WTC11 (cell line): Measurements from ENCODE around the gene RTN4RL1. TPM values are rescaled to one million over a fixed set of nuclear protein-coding genes. Genes with fewer than 3 reads are reported as not detected.

Experiments used
- ATAC-seq: fragments of 200-7000 bp; cut with Tn5 transposase; 2 replicates; pipeline ENCODE4 v1.10.0; 2021; ENCODE audit warnings: mild to moderate bottlenecking, moderate library complexity
- CTCF ChIA-PET: fragments of 300-600 bp; sonication (Branson Sonifier 250); formaldehyde crosslinking; loops from one replicate; lab custom pipeline; 2021; ENCODE audit warnings: antibody characterized with exemption; lab: Charles Lee
- POLR2A ChIA-PET: fragments of 350-600 bp; sonication (Branson Sonifier 250); formaldehyde crosslinking; loops from one replicate; lab custom pipeline; 2021; ENCODE audit warnings: antibody characterized with exemption; lab: Charles Lee
- DNase-seq: peaks from one replicate; pipeline ENCODE4 v3.0.0; 2021; ENCODE audit warnings: low spot score
- H3K27ac Mint-ChIP-seq: 2 replicates; pipeline ENCODE4 v1.8.0; 2021; ENCODE audit warnings: mixed read lengths
- H3K27me3 Mint-ChIP-seq: 2 replicates; pipeline ENCODE4 v1.8.0; 2021; ENCODE audit warnings: low read depth, mild to moderate bottlenecking, moderate library complexity, mixed read lengths
- H3K36me3 Mint-ChIP-seq: 2 replicates; pipeline ENCODE4 v1.8.0; 2021; ENCODE audit warnings: mixed read lengths
- H3K4me1 Mint-ChIP-seq: 2 replicates; pipeline ENCODE4 v1.8.0; 2022; ENCODE audit warnings: mixed read lengths
- H3K4me3 Mint-ChIP-seq: 2 replicates; pipeline ENCODE4 v1.8.0; 2021; ENCODE audit warnings: mild to moderate bottlenecking, moderate library complexity, mixed read lengths
- H3K9me3 Mint-ChIP-seq: 2 replicates; pipeline ENCODE4 v1.8.0; 2021; ENCODE audit warnings: mixed read lengths
- ARID4B ChIP-seq: sonication (generic); formaldehyde crosslinking; IDR thresholded peaks from 2 replicates; pipeline ENCODE4 v1.8.0; 2023; ENCODE audit warnings: missing genetic modification reagents, mild to moderate bottlenecking, borderline replicate concordance
- ATF1 ChIP-seq: sonication (generic); formaldehyde crosslinking; IDR thresholded peaks from 2 replicates; pipeline ENCODE4 v1.8.1; 2023; ENCODE audit warnings: mild to moderate bottlenecking, moderate library complexity, missing genetic modification reagents
- CBFB ChIP-seq: sonication (generic); formaldehyde crosslinking; IDR thresholded peaks from 2 replicates; pipeline ENCODE4 v1.8.1; 2022; ENCODE audit warnings: mild to moderate bottlenecking, low read depth, missing genetic modification reagents
- CREB1 ChIP-seq: sonication (generic); formaldehyde crosslinking; IDR thresholded peaks from 2 replicates; pipeline ENCODE4 v1.8.0; 2023; ENCODE audit warnings: mild to moderate bottlenecking, missing genetic modification reagents
- E2F1 ChIP-seq: sonication (generic); formaldehyde crosslinking; IDR thresholded peaks from 2 replicates; pipeline ENCODE4 v1.8.0; 2022; ENCODE audit warnings: mild to moderate bottlenecking, missing genetic modification reagents
- E2F4 ChIP-seq: sonication (generic); formaldehyde crosslinking; IDR thresholded peaks from 2 replicates; pipeline ENCODE4 v1.8.1; 2022; ENCODE audit warnings: low read depth, mild to moderate bottlenecking, moderate library complexity, missing genetic modification reagents, borderline replicate concordance
- ELF4 ChIP-seq: sonication (generic); formaldehyde crosslinking; IDR thresholded peaks from 2 replicates; pipeline ENCODE4 v1.8.1; 2022; ENCODE audit warnings: low read depth, mild to moderate bottlenecking, moderate library complexity, missing genetic modification reagents
- ETV6 ChIP-seq: sonication (generic); formaldehyde crosslinking; IDR thresholded peaks from 2 replicates; pipeline ENCODE4 v1.8.1; 2022; ENCODE audit warnings: mild to moderate bottlenecking, missing genetic modification reagents
- FOXP4 ChIP-seq: sonication (generic); formaldehyde crosslinking; IDR thresholded peaks from 2 replicates; pipeline ENCODE4 v1.8.0; 2022; ENCODE audit warnings: mild to moderate bottlenecking, missing genetic modification reagents
- GRHL2 ChIP-seq: fragments of 250-450 bp; sonication (Bioruptor Pico); IDR thresholded peaks from 2 replicates; pipeline ENCODE4 v1.8.0; 2022; ENCODE audit warnings: mild to moderate bottlenecking, moderate library complexity; ENCODE audit not compliant: insufficient replicate concordance, severe bottlenecking
- IRF1 ChIP-seq: sonication (generic); formaldehyde crosslinking; IDR thresholded peaks from 2 replicates; pipeline ENCODE4 v1.8.0; 2023; ENCODE audit warnings: missing genetic modification reagents
- KAT7 ChIP-seq: sonication (generic); formaldehyde crosslinking; IDR thresholded peaks from 2 replicates; pipeline ENCODE4 v1.8.1; 2023; ENCODE audit warnings: missing genetic modification reagents, mild to moderate bottlenecking, borderline replicate concordance
- MXD4 ChIP-seq: fragments of 250-450 bp; sonication (Bioruptor Pico); IDR thresholded peaks from 2 replicates; pipeline ENCODE4 v1.8.0; 2021; ENCODE audit warnings: mild to moderate bottlenecking, moderate library complexity, borderline replicate concordance
- RORB ChIP-seq: fragments of 250-450 bp; sonication (Bioruptor Pico); IDR thresholded peaks from 2 replicates; pipeline ENCODE4 v1.9.0; 2021; ENCODE audit warnings: mild to moderate bottlenecking
- SMAD3 ChIP-seq: sonication (generic); formaldehyde crosslinking; IDR thresholded peaks from 2 replicates; pipeline ENCODE4 v1.8.0; 2022; ENCODE audit warnings: missing genetic modification reagents, mild to moderate bottlenecking, borderline replicate concordance
- SMAD4 ChIP-seq: sonication (generic); formaldehyde crosslinking; IDR thresholded peaks from 2 replicates; pipeline ENCODE4 v1.8.0; 2022; ENCODE audit warnings: mild to moderate bottlenecking, missing genetic modification reagents
- SP1 ChIP-seq: sonication (generic); formaldehyde crosslinking; conservative IDR thresholded peaks from 2 replicates; pipeline ENCODE4 v1.8.1; 2022; ENCODE audit warnings: missing genetic modification reagents
- ZNF121 ChIP-seq: sonication (generic); formaldehyde crosslinking; IDR thresholded peaks from 2 replicates; pipeline ENCODE4 v1.8.0; 2023; ENCODE audit warnings: missing genetic modification reagents
- ZNF416 ChIP-seq: fragments of 250-450 bp; sonication (Bioruptor Pico); IDR thresholded peaks from 2 replicates; pipeline ENCODE4 v1.9.0; 2021; ENCODE audit warnings: mild to moderate bottlenecking, inconsistent platforms
- ZNF671 ChIP-seq: fragments of 250-450 bp; sonication (Bioruptor Pico); IDR thresholded peaks from 2 replicates; pipeline ENCODE4 v1.8.0; 2021; ENCODE audit warnings: mild to moderate bottlenecking
- total RNA-seq: library from RNA; stranded (reverse); gene quantifications from 3 replicates; pipeline ENCODE4 v1.2.3, GENCODE V29; 2021
- TF ChIP-seq, protein P1 (sequence below): fragments of 250-450 bp; sonication (Bioruptor Pico); conservative IDR thresholded peaks from 2 replicates; pipeline ENCODE4 v1.9.0; 2021; ENCODE audit warnings: mild to moderate bottlenecking
- TF ChIP-seq, protein P2 (sequence below): sonication (generic); formaldehyde crosslinking; IDR thresholded peaks from 2 replicates; pipeline ENCODE4 v1.8.0; 2022; ENCODE audit warnings: mild to moderate bottlenecking, missing genetic modification reagents

RTN4RL1 gene
- total RNA-seq, 1 experiment from 2014 or later: 0.72 TPM

- no peak for TF ChIP-seq SMAD4 (CRISPR knock-in tag)
- TF ChIP-seq ETV6: no peak
- no peak for TF ChIP-seq ZNF671 (CRISPR knock-in tag)
Observed at GRCh38 chr17:2004435-2004952, 20.6 kb downstream of the RTN4RL1 start (continued).

- no peak for DNase-seq
- ChIA-PET POLR2A (no interaction called here), CTCF (interaction anchor here (0.6 kb wide), 1 partner anchor 228 kb away, joined by 3 read pairs; no protein-coding TSS in a partner anchor)
- Mint-ChIP-seq H3K4me1 (peaks cover 11% of the 10 kb centered on the region), H3K4me3 (no peak overlapping the region), H3K27me3 (peaks cover 15% of the 10 kb centered on the region), H3K36me3 (no peaks in the 10 kb centered on the region), H3K27ac (no peak overlapping the region), H3K9me3 (no peaks in the 10 kb centered on the region)
- TF ChIP-seq MXD4 (no peak), E2F1 (no peak), ZNF416 (CRISPR knock-in tag) (no peak), CREB1 (CRISPR knock-in tag) (no peak), SMAD3 (CRISPR knock-in tag) (no peak), ZNF121 (CRISPR knock-in tag) (no peak), CBFB (CRISPR knock-in tag) (no peak), ELF4 (no peak), FOXP4 (CRISPR knock-in tag) (no peak), RORB (CRISPR knock-in tag) (no peak), KAT7 (CRISPR knock-in tag) (no peak), ATF1 (CRISPR knock-in tag) (no peak), SP1 (CRISPR knock-in tag) (no peak), ARID4B (CRISPR knock-in tag) (no peak), ETV6 (no peak), IRF1 (CRISPR knock-in tag) (no peak), GRHL2 (no peak), E2F4 (CRISPR knock-in tag) (no peak)
- TF ChIP-seq, protein P1, sequence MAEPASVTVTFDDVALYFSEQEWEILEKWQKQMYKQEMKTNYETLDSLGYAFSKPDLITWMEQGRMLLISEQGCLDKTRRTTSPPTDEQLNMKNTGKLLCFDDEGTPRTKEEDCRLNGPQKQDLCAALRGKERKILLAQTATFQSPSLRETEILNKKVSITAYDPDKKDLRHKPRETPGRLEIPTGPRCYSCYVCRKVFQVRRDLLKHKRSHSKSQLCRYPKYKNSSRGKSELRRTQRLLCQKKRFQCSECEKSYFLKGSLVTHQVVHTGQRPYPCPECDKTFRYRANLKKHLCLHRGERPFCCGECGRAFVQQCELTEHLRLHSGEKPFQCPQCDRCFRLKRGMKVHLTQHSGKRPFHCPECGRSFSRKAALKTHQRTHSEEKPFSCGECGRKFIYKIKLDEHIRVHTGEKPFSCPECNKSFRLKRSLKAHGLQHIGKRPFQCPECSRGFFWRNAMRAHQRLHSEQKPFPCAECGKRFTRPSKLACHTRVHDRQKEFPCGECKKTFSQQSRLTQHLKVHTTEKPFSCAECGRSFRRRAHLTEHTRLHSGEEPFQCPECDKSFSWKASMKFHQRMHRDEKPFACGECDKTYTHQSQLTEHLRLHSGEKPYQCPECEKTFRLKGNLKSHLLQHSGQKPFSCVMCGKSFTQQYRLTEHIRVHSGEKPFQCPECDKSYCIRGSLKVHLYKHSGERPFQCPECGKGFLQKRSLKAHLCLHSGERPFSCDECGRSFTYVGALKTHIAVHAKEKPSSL (CRISPR knock-in tag): no peak
- TF ChIP-seq, protein P2, sequence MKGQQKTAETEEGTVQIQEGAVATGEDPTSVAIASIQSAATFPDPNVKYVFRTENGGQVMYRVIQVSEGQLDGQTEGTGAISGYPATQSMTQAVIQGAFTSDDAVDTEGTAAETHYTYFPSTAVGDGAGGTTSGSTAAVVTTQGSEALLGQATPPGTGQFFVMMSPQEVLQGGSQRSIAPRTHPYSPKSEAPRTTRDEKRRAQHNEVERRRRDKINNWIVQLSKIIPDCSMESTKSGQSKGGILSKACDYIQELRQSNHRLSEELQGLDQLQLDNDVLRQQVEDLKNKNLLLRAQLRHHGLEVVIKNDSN (CRISPR knock-in tag): no peak
- no peak for ATAC-seq
Observed at GRCh38 chr17:2003525-2003924, 21.6 kb downstream of the RTN4RL1 start.
